ENCODE measurements around the gene PPT2.
"Not testable (repeated sequence)": the region's sequence is repeated elsewhere in the genome, so short reads cannot be mapped to it uniquely, and the experiment has no call there.

Gene PPT2

DNA sequence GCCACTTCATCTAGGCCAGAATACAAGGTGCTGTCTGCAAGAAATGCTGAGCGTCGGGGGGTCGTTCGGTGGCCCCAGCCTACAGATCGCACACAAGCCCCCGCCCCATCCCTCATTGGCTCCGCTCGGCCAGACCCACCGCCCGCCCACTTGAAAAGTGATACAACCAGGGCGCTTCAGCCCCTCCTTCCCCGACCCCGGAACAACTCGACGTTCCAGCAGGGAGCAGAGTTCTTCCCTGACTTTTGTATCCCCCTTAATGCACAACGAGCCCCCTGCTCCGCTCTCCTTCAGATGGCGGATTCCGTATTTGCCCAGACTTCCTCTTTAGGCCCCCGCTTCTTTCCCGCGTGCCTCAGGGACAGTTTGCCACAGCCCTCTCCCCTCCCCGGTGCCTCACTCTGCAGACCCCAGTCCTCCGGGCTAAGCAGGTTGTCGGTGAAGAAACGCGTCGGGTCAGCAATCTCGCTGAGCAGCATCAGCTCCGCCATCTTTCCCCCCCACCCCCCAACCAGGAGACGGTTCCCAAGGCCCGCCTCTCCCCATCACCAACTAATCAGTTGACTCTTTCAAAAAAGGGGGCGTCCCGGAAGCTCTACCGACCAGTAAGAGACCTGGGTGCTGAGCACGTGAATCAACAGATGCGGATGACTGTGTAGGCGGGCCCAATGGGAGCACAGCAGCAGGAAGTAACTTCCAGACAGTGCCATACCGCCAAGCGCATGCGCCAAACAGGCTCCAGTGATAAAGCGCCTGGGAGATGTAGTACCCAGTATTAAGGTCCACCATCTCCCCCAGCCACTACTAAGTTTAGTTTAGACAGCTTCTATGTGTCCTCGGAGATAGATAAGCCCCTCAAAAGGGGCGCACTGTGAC is 26.0 kb upstream of the PPT2 start, which contains the start of gene ATF6B:
Gene ATF6B, minus strand, starts transcription at position 530 of the 876 bp plus-strand sequence. Its CDS starts 39 bp downstream, at position 491.
- DNase-seq (ENCODE audit: low read depth, low spot score), result peak; percentile 98

- DNase-seq (ENCODE audit: low read depth, low spot score), result no peak
Observed at GRCh38 chr6:32128751-32129296, 25.1 kb upstream of the PPT2 start.

- DNase-seq (ENCODE audit: low read depth, low spot score), result no peak
Observed at GRCh38 chr6:32129297-32130088, 24.4 kb upstream of the PPT2 start.

DNA sequence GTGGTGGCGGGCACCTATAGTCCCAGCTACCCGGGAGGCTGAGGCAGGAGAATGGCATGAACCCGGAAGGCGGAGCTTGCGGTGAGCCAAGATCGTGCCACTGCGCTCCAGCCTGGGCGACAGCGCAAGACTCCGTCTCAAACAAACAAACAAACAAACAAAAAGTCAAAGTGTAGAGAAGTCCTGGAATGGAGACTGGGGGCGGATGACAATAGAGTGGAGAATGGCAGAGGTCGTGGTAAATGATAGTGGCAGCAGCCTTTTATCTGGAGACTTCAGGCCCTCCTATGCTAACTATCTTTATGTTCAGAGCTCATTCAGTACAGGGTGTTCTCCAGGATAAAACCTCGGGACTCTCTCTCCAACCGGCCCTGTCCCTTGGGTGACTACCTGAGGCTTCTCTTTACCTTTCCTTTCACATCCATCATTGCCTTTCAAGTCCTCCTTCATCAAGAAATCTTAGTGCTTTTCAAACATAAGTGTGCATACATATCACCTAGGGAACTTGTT is 22.4 kb upstream of the PPT2 start:
- no peak for DNase-seq (ENCODE audit: low read depth, low spot score)

GRCh38 chr6:32132110-32132509 is 21.8 kb upstream of the PPT2 start:
- DNase-seq (ENCODE audit: low read depth, low spot score), result no peak

DNA sequence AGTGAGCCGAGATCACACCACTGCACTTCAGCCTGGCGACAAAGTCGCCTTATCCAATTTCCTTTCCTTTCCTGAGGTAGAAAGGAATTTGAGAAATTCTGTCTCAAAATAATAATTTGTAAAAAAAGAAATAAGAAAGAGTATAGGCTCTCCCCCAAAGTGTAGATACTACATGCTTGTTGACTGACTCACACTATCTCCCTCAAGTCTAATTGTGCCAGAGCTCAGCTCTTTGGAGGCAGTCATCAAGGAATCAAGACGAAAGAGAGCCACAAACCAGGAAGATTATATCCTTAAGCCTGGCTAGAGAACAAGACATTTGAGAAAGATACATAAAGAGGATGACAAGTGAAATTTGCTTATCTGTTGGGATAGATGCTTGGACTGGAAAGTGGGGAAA is 20.2 kb upstream of the PPT2 start:
- no peak for DNase-seq (ENCODE audit: low read depth, low spot score)

- DNase-seq (ENCODE audit: low read depth, low spot score), result no peak
Observed at GRCh38 chr6:32137454-32137853, 16.5 kb upstream of the PPT2 start.

GRCh38 chr6:32139590-32139989 is 14.4 kb upstream of the PPT2 start:
- no peak for DNase-seq (ENCODE audit: low read depth, low spot score)

DNA sequence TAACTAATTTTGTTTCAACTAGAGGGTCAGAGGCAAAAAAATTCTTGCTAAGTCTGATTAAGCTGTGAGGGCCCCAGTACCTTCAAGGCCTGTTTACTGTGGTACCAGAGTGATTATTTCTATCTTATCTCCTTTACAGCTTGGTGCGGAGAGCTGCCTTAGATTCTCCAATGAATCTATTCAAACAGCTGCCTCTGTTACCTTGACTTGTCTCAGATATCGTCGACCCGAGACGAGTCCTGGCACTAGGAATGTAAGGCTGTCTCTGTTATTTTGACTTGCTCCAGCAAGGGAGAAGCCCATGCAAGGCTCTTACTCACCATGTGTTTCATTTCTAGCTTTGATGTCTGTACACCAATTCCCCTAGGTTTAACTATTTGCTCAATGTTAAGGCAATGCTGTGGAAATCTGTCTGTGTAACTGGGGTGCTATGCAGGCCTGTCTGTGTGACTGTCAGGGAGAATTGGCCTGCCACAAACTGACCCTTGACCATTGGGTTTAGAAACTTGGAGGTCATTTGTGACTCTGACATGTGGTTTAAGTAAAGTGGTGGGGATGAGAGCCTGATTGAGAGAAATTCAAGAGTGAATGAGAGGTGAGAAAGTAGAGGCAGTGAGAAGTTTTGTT is 13.4 kb upstream of the PPT2 start:
- DNase-seq (ENCODE audit: low read depth, low spot score), result no peak

- not testable (repeated sequence) for DNase-seq (ENCODE audit: low read depth, low spot score)
Observed at GRCh38 chr6:32144238-32144637, 9.7 kb upstream of the PPT2 start.

- DNase-seq (ENCODE audit: low read depth, low spot score), result no peak
Observed at GRCh38 chr6:32146287-32146686, 7.7 kb upstream of the PPT2 start.

GRCh38 chr6:32146687-32147086 is 7.3 kb upstream of the PPT2 start:
- no peak for DNase-seq (ENCODE audit: low read depth, low spot score)

GRCh38 chr6:32147401-32148132 is 6.4 kb upstream of the PPT2 start:
- DNase-seq (ENCODE audit: low read depth, low spot score), result no peak

- DNase-seq (ENCODE audit: low read depth, low spot score), result peak; percentile 34
Observed at GRCh38 chr6:32148289-32149091, 5.5 kb upstream of the PPT2 start.

DNA sequence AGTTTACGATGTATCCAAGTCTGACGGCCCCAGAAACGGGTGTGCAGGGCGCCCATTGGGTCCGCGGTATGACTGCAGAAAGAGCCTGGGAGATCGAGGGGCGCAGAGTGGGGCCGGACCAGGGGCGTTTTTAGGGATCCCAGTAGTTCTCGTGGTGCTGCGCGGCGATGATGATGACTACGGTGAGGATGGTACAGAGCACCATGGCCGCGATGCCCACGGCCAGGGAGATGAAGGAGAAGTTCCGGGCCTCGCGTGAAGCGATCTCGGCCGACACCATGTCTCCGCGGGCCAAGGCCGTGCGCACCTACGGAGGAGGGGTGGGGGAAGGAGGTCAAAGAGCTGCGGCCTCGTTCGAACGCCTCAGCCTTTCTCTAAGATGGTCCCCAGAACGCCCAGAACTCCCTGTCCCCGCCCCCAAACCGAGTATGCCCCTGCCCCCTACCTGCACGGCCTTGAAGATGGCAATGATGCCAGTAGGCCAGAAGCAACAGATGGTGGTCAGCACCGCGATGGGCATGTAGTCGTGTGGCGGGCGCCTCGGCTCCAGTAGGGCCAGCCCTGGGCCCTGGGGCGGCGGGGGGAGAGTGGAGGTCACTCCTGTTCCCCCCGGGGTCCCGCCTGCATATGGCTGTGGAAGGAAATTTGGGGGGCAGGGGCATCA is 4.7 kb upstream of the PPT2 start:
- DNase-seq (ENCODE audit: low read depth, low spot score), result no peak

- DNase-seq (ENCODE audit: low read depth, low spot score), result no peak
Observed at GRCh38 chr6:32149932-32150870, 3.7 kb upstream of the PPT2 start.

- no peak for DNase-seq (ENCODE audit: low read depth, low spot score)
Observed at GRCh38 chr6:32151181-32151862, 2.6 kb upstream of the PPT2 start.
